Measurements from ENCODE around the gene TGM1. TPM values are rescaled to one million over a fixed set of nuclear protein-coding genes. Genes with fewer than 3 reads are reported as not detected.

Gene TGM1
- total and polyA plus RNA-seq, 2 donors (not counting 1 experiment from before 2014, with no cell fraction given): 0.83 to 1.4 TPM

- H4K20me1 ChIP-seq (ENCODE audit: control insufficient read depth, extremely low read depth, insufficient read depth, low read length): no peaks in the 10 kb centered on the region
- no peak for DNase-seq (ENCODE audit: low read depth in 2 of 2)
- H3K79me2 ChIP-seq (ENCODE audit: control insufficient read depth, insufficient read depth, low read length): no peaks in the 10 kb centered on the region
- no peak overlapping the region for H3K27ac ChIP-seq (ENCODE audit: insufficient read depth, low read length)
- no peak overlapping the region for H2AFZ ChIP-seq (ENCODE audit: low read length)
- no peaks in the 10 kb centered on the region for H3K9me3 ChIP-seq (ENCODE audit: control insufficient read depth, insufficient read depth, low read depth, low read length)
- TF ChIP-seq EZH2 (IDR thresholded peaks at IDR 0.05; ENCODE audit: low read length, missing control alignments): no peak
- TF ChIP-seq, protein P1, sequence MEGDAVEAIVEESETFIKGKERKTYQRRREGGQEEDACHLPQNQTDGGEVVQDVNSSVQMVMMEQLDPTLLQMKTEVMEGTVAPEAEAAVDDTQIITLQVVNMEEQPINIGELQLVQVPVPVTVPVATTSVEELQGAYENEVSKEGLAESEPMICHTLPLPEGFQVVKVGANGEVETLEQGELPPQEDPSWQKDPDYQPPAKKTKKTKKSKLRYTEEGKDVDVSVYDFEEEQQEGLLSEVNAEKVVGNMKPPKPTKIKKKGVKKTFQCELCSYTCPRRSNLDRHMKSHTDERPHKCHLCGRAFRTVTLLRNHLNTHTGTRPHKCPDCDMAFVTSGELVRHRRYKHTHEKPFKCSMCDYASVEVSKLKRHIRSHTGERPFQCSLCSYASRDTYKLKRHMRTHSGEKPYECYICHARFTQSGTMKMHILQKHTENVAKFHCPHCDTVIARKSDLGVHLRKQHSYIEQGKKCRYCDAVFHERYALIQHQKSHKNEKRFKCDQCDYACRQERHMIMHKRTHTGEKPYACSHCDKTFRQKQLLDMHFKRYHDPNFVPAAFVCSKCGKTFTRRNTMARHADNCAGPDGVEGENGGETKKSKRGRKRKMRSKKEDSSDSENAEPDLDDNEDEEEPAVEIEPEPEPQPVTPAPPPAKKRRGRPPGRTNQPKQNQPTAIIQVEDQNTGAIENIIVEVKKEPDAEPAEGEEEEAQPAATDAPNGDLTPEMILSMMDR (conservative IDR thresholded peaks at IDR 0.05 in 1 of 2, IDR thresholded peaks at IDR 0.05 in 1 of 2; ENCODE audit: low read depth in 1 of 2, low read length in 2 of 2): no peak
- H3K27me3 ChIP-seq (ENCODE audit: control insufficient read depth, insufficient read depth, low read length): no peaks in the 10 kb centered on the region
- no peak overlapping the region for H3K9ac ChIP-seq (ENCODE audit: insufficient read depth, low read length)
- H3K4me2 ChIP-seq (ENCODE audit: extremely low read depth, insufficient read depth, low read length): no peak overlapping the region
- peaks cover 4% of the 10 kb centered on the region for H3K36me3 ChIP-seq (ENCODE audit: control insufficient read depth, insufficient read depth, low read length)
- H3K4me1 ChIP-seq (ENCODE audit: control insufficient read depth, extremely low read depth, insufficient read depth, low read length): no peaks in the 10 kb centered on the region
- H3K4me3 ChIP-seq (replicated peaks in 1 of 4; ENCODE audit: control extremely low read depth in 1 of 4, insufficient read depth in 1 of 4, low read depth in 3 of 4, low read length in 4 of 4): no peak overlapping the region
These were observed 9.5 kb upstream of the TGM1 start for GRCh38 chr14:24272467-24272866.

GRCh38 chr14:24271834-24272263, 8.9 kb upstream of the TGM1 start:
- Histone ChIP-seq H3K4me1 (ENCODE audit: control insufficient read depth, extremely low read depth, insufficient read depth, low read length) (no peaks in the 10 kb centered on the region), H3K27ac (ENCODE audit: insufficient read depth, low read length) (peak overlapping the region; percentile 99), H3K4me2 (ENCODE audit: extremely low read depth, insufficient read depth, low read length) (peak overlapping the region; percentile 89), H3K4me3 (replicated peaks in 1 of 4; ENCODE audit: control extremely low read depth in 1 of 4, insufficient read depth in 1 of 4, low read depth in 3 of 4, low read length in 4 of 4) (peak overlapping the region; percentile 67 to 99 (median 84)), H2AFZ (ENCODE audit: low read length) (peak overlapping the region; percentile 85), H4K20me1 (ENCODE audit: control insufficient read depth, extremely low read depth, insufficient read depth, low read length) (no peaks in the 10 kb centered on the region), H3K27me3 (ENCODE audit: control insufficient read depth, insufficient read depth, low read length) (no peaks in the 10 kb centered on the region), H3K9me3 (ENCODE audit: control insufficient read depth, insufficient read depth, low read depth, low read length) (no peaks in the 10 kb centered on the region), H3K79me2 (ENCODE audit: control insufficient read depth, insufficient read depth, low read length) (no peaks in the 10 kb centered on the region), H3K36me3 (ENCODE audit: control insufficient read depth, insufficient read depth, low read length) (peaks cover 4% of the 10 kb centered on the region), H3K9ac (ENCODE audit: insufficient read depth, low read length) (peak overlapping the region; percentile 99)
- no peak for DNase-seq (ENCODE audit: low read depth in 2 of 2)
- TF ChIP-seq, protein P1 (conservative IDR thresholded peaks at IDR 0.05 in 1 of 2, IDR thresholded peaks at IDR 0.05 in 1 of 2; ENCODE audit: low read depth in 1 of 2, low read length in 2 of 2): no peak
- no peak for TF ChIP-seq EZH2 (IDR thresholded peaks at IDR 0.05; ENCODE audit: low read length, missing control alignments)

- Histone ChIP-seq H3K9ac (ENCODE audit: insufficient read depth, low read length) (peak within 1 kb of the TSS; percentile 99), H4K20me1 (ENCODE audit: control insufficient read depth, extremely low read depth, insufficient read depth, low read length) (no peaks in the 10 kb centered on the region), H3K27me3 (ENCODE audit: control insufficient read depth, insufficient read depth, low read length) (no peaks in the 10 kb centered on the region), H3K79me2 (ENCODE audit: control insufficient read depth, insufficient read depth, low read length) (no peaks in the 10 kb centered on the region), H2AFZ (ENCODE audit: low read length) (peak within 1 kb of the TSS; percentile 89), H3K9me3 (ENCODE audit: control insufficient read depth, insufficient read depth, low read depth, low read length) (no peaks in the 10 kb centered on the region), H3K36me3 (ENCODE audit: control insufficient read depth, insufficient read depth, low read length) (peaks cover 7% of the 10 kb centered on the region), H3K4me2 (ENCODE audit: extremely low read depth, insufficient read depth, low read length) (peak within 1 kb of the TSS; percentile 89), H3K4me1 (ENCODE audit: control insufficient read depth, extremely low read depth, insufficient read depth, low read length) (no peaks in the 10 kb centered on the region), H3K27ac (ENCODE audit: insufficient read depth, low read length) (peak within 1 kb of the TSS; percentile 99), H3K4me3 (replicated peaks in 1 of 4; ENCODE audit: control extremely low read depth in 1 of 4, insufficient read depth in 1 of 4, low read depth in 3 of 4, low read length in 4 of 4) (peak within 1 kb of the TSS; percentile 67 to 99 (median 94))
- TF ChIP-seq, protein P1 (conservative IDR thresholded peaks at IDR 0.05 in 1 of 2, IDR thresholded peaks at IDR 0.05 in 1 of 2; ENCODE audit: low read depth in 1 of 2, low read length in 2 of 2): peak; percentile 60
- TF ChIP-seq EZH2 (IDR thresholded peaks at IDR 0.05; ENCODE audit: low read length, missing control alignments): no peak
- DNase-seq (ENCODE audit: low read depth in 2 of 2): peak; percentile 85 to 88
These were observed 8.3 kb upstream of the TGM1 start, which contains the start of gene RABGGTA for GRCh38 chr14:24271134-24271833. TSS of gene RABGGTA (minus strand) at chr14:24271597. CDS start at chr14:24271115, 482 bp downstream.
